Skeletal muscle satellite cell (primary cell): ENCODE data around the gene ZNF641.

Experiments used
- H3K27me3 ChIP-seq: 2 replicates; pipeline ENCODE4 v1.7.0; 2013; ENCODE audit warnings: low read length; ENCODE audit not compliant: control insufficient read depth, insufficient read depth
- H3K36me3 ChIP-seq: 2 replicates; pipeline ENCODE4 v1.7.0; 2013; ENCODE audit warnings: mild to moderate bottlenecking, control low read depth, low read length; ENCODE audit not compliant: insufficient read depth
- H3K4me1 ChIP-seq: 2 replicates; pipeline ENCODE4 v1.7.0; 2013; ENCODE audit warnings: low read length; ENCODE audit not compliant: control insufficient read depth, insufficient read depth
- H3K4me2 ChIP-seq: 2 replicates; pipeline ENCODE4 v1.7.0; 2013; ENCODE audit warnings: mild to moderate bottlenecking, low read length
- H3K4me3 ChIP-seq: 2 replicates; pipeline ENCODE4 v1.7.0; 2013; ENCODE audit warnings: low read length
- H3K9ac ChIP-seq: 2 replicates; pipeline ENCODE4 v1.7.0; 2013; ENCODE audit warnings: mild to moderate bottlenecking, low read depth, low read length, moderate library complexity
- H3K9me3 ChIP-seq: replicated peaks from 2 replicates; pipeline ENCODE4 v1.7.0; 2013; ENCODE audit warnings: mild to moderate bottlenecking, control low read depth, low read length

The ZNF641 gene

GRCh38 chr12:48358937-48359513 lies 8.3 kb upstream of the ZNF641 start:
- H3K4me2 ChIP-seq, result no peak overlapping the region
- no peaks in the 10 kb centered on the region for H3K4me1 ChIP-seq
- no peaks in the 10 kb centered on the region for H3K36me3 ChIP-seq
- H3K9me3 ChIP-seq, result no peaks in the 10 kb centered on the region
- no peak overlapping the region for H3K9ac ChIP-seq
- H3K4me3 ChIP-seq, result no peak overlapping the region
- H3K27me3 ChIP-seq, result no peaks in the 10 kb centered on the region

- Histone ChIP-seq H3K9ac (no peak overlapping the region), H3K4me2 (no peak overlapping the region), H3K27me3 (no peaks in the 10 kb centered on the region), H3K4me3 (no peak overlapping the region), H3K36me3 (no peaks in the 10 kb centered on the region), H3K4me1 (no peaks in the 10 kb centered on the region), H3K9me3 (no peaks in the 10 kb centered on the region)
Measured at GRCh38 chr12:48356041-48356768, 5.5 kb upstream of the ZNF641 start.

GRCh38 chr12:48352157-48352760 lies 1.5 kb upstream of the ZNF641 start:
- Histone ChIP-seq H3K36me3 (no peaks in the 10 kb centered on the region), H3K4me3 (no peak overlapping the region), H3K9me3 (no peaks in the 10 kb centered on the region), H3K4me1 (no peaks in the 10 kb centered on the region), H3K4me2 (peak overlapping the region; percentile 97), H3K27me3 (no peaks in the 10 kb centered on the region), H3K9ac (no peak overlapping the region)

- H3K36me3 ChIP-seq, result peaks cover 4% of the 10 kb centered on the region
- H3K27me3 ChIP-seq, result no peaks in the 10 kb centered on the region
- H3K4me2 ChIP-seq, result peak overlapping the region; percentile 97
- no peaks in the 10 kb centered on the region for H3K9me3 ChIP-seq
- no peaks in the 10 kb centered on the region for H3K4me1 ChIP-seq
- H3K9ac ChIP-seq, result peak overlapping the region; percentile 77
- H3K4me3 ChIP-seq, result peak overlapping the region; percentile 77
Measured at GRCh38 chr12:48351022-48351708, 446 bp upstream of the ZNF641 start.

GRCh38 chr12:48349471-48349870 lies 1.2 kb downstream of the ZNF641 start:
- no peaks in the 10 kb centered on the region for H3K4me1 ChIP-seq
- no peaks in the 10 kb centered on the region for H3K27me3 ChIP-seq
- H3K4me2 ChIP-seq, result peak overlapping the region; percentile 84
- H3K9ac ChIP-seq, result no peak overlapping the region
- H3K9me3 ChIP-seq, result no peaks in the 10 kb centered on the region
- no peak overlapping the region for H3K4me3 ChIP-seq
- peaks cover 6% of the 10 kb centered on the region for H3K36me3 ChIP-seq

GRCh38 chr12:48342980-48343379 lies 7.7 kb downstream of the ZNF641 start:
- Histone ChIP-seq H3K27me3 (no peaks in the 10 kb centered on the region), H3K4me1 (no peaks in the 10 kb centered on the region), H3K9me3 (no peaks in the 10 kb centered on the region), H3K4me2 (no peak overlapping the region), H3K4me3 (no peak overlapping the region), H3K36me3 (peaks cover 21% of the 10 kb centered on the region), H3K9ac (no peak overlapping the region)

GRCh38 chr12:48340943-48341342 lies 9.8 kb downstream of the ZNF641 start:
- no peak overlapping the region for H3K4me2 ChIP-seq

GRCh38 chr12:48339442-48340117 lies 11.1 kb downstream of the ZNF641 start:
- no peak overlapping the region for H3K4me2 ChIP-seq
- peaks cover 17% of the 10 kb centered on the region for H3K36me3 ChIP-seq
- H3K4me1 ChIP-seq, result no peaks in the 10 kb centered on the region
- H3K9ac ChIP-seq, result no peak overlapping the region
- peaks cover 4% of the 10 kb centered on the region for H3K27me3 ChIP-seq
- no peaks in the 10 kb centered on the region for H3K9me3 ChIP-seq
- H3K4me3 ChIP-seq, result no peak overlapping the region

More at GRCh38 chr12:48340943-48341342, 9.8 kb downstream of the ZNF641 start:
- no peak overlapping the region for H3K4me3 ChIP-seq
- H3K4me1 ChIP-seq, result no peaks in the 10 kb centered on the region
- H3K36me3 ChIP-seq, result peaks cover 17% of the 10 kb centered on the region
- H3K27me3 ChIP-seq, result no peaks in the 10 kb centered on the region
- H3K9me3 ChIP-seq, result no peaks in the 10 kb centered on the region
- no peak overlapping the region for H3K9ac ChIP-seq

- Histone ChIP-seq H3K4me1 (no peaks in the 10 kb centered on the region), H3K9ac (no peak overlapping the region), H3K4me3 (no peak overlapping the region), H3K27me3 (peaks cover 4% of the 10 kb centered on the region), H3K4me2 (no peak overlapping the region), H3K36me3 (no peaks in the 10 kb centered on the region), H3K9me3 (no peaks in the 10 kb centered on the region)
Measured at GRCh38 chr12:48336564-48336963, 14.2 kb downstream of the ZNF641 start.

- H3K4me3 ChIP-seq, result no peak overlapping the region
- peaks cover 4% of the 10 kb centered on the region for H3K27me3 ChIP-seq
- no peaks in the 10 kb centered on the region for H3K4me1 ChIP-seq
- H3K9ac ChIP-seq, result no peak overlapping the region
- no peak overlapping the region for H3K4me2 ChIP-seq
- H3K9me3 ChIP-seq, result no peaks in the 10 kb centered on the region
- H3K36me3 ChIP-seq, result no peaks in the 10 kb centered on the region
Measured at GRCh38 chr12:48336061-48336460, 14.7 kb downstream of the ZNF641 start.

- H3K27me3 ChIP-seq, result peaks cover 4% of the 10 kb centered on the region
- H3K4me2 ChIP-seq, result no peak overlapping the region
- no peaks in the 10 kb centered on the region for H3K4me1 ChIP-seq
- H3K9me3 ChIP-seq, result no peaks in the 10 kb centered on the region
- no peak overlapping the region for H3K4me3 ChIP-seq
- H3K36me3 ChIP-seq, result no peaks in the 10 kb centered on the region
- H3K9ac ChIP-seq, result no peak overlapping the region
Measured at GRCh38 chr12:48334808-48335207, 15.9 kb downstream of the ZNF641 start.
